Endothelial cell of umbilical vein (primary cell): ENCODE results near the gene TMEM132E. TPM values are rescaled to one million over a fixed set of nuclear protein-coding genes. Genes with fewer than 3 reads are reported as not detected.

Experiments
- BruUV-seq: library from RNA; stranded (reverse); fragments of 400-500 nt; replicated peaks from 2 replicates; lab custom pipeline; 2021; lab: Mats Ljungman, UMichigan
- CTCF ChIA-PET: fragments of 300-600, 350-600 bp; sonication (Branson Sonifier 250); formaldehyde crosslinking; loops from one replicate; lab custom pipeline; 2021; ENCODE audit warnings: antibody characterized with exemption, inconsistent platforms; lab: Charles Lee
- POLR2A ChIA-PET: fragments of 300-600, 350-600 bp; sonication (Branson Sonifier 250); formaldehyde crosslinking; loops from one replicate; lab custom pipeline; 2021; ENCODE audit warnings: antibody characterized with exemption, inconsistent platforms; lab: Charles Lee
- DNase-seq: peaks from one replicate; pipeline ENCODE4 v3.0.0-alpha.2; 2011; ENCODE audit warnings: low read depth, low spot score
- FAIRE-seq: peaks from 2 replicates; lab custom pipeline; 2011; peaks lifted over from hg19 to GRCh38; lab: Jason Lieb, UNC
- H2AFZ ChIP-seq: 2 replicates; pipeline ENCODE4 v1.6.0; 2012; ENCODE audit warnings: low read depth, low read length, control low read depth, inconsistent platforms
- H3K27ac ChIP-seq: 2 replicates; pipeline ENCODE4 v1.5.1; 2011; ENCODE audit warnings: low read depth, mild to moderate bottlenecking, control low read depth, low read length, moderate library complexity; ENCODE audit not compliant: insufficient read depth
- H3K27me3 ChIP-seq, 2 experiments: 2 replicates each; pipeline versions ENCODE4 v1.6.0 to v1.6.1; 2011; ENCODE audit warnings: low read length in 2 of 2, mixed read lengths in 1 of 2; ENCODE audit not compliant: control insufficient read depth in 2 of 2, insufficient read depth in 2 of 2
- H3K36me3 ChIP-seq, 2 experiments: 2 replicates in 1 of 2; 3 replicates in 1 of 2; pipeline ENCODE4 v1.5.1; 2011; ENCODE audit warnings: low read length in 2 of 2, mild to moderate bottlenecking in 1 of 2, moderate library complexity in 1 of 2; ENCODE audit not compliant: control insufficient read depth in 2 of 2, insufficient read depth in 2 of 2; ENCODE audit errors: extremely low read depth in 1 of 2
- H3K4me1 ChIP-seq: 3 replicates; pipeline ENCODE4 v1.5.1; 2011; ENCODE audit warnings: mild to moderate bottlenecking, low read length; ENCODE audit not compliant: control insufficient read depth, insufficient read depth; ENCODE audit errors: extremely low read depth
- H3K4me2 ChIP-seq: 2 replicates; pipeline ENCODE4 v1.6.1; 2011; ENCODE audit warnings: low read length, control low read depth, mixed read lengths; ENCODE audit not compliant: insufficient read depth
- H3K4me3 ChIP-seq, 3 experiments: fragments of 200-600 bp in 1 of 3; sonication (generic), shearing (Covaris generic) in 1 of 3; replicated peaks in 1 of 3; 2 replicates each; pipeline ENCODE4 v1.5.1; 2011 to 2016; ENCODE audit warnings: control low read depth in 3 of 3, low read length in 3 of 3, mild to moderate bottlenecking in 2 of 3, inconsistent platforms in 1 of 3, low read depth in 1 of 3, moderate library complexity in 1 of 3; ENCODE audit not compliant: insufficient read depth in 1 of 3
- H3K79me2 ChIP-seq: 2 replicates; pipeline ENCODE4 v1.6.0; 2012; ENCODE audit warnings: low read length, inconsistent platforms; ENCODE audit not compliant: control insufficient read depth, insufficient read depth
- H3K9ac ChIP-seq: replicated peaks from 2 replicates; pipeline ENCODE3; 2011; ENCODE audit warnings: low read length, control low read depth; ENCODE audit not compliant: insufficient read depth; ENCODE audit errors: extremely low read depth
- H3K9me1 ChIP-seq: replicated peaks from 3 replicates; pipeline ENCODE4 v1.6.0; 2011; ENCODE audit warnings: mild to moderate bottlenecking, low read length; ENCODE audit not compliant: control insufficient read depth, insufficient read depth; ENCODE audit errors: extremely low read depth
- H3K9me3 ChIP-seq: replicated peaks from 2 replicates; pipeline ENCODE4 v1.5.1; 2012; ENCODE audit warnings: low read length, inconsistent platforms; ENCODE audit not compliant: control insufficient read depth, insufficient read depth
- H4K20me1 ChIP-seq: replicated peaks from 2 replicates; pipeline ENCODE3; 2011; ENCODE audit warnings: mild to moderate bottlenecking, low read length; ENCODE audit not compliant: control insufficient read depth, insufficient read depth; ENCODE audit errors: extremely low read depth
- EZH2 ChIP-seq: IDR thresholded peaks from 2 replicates; pipeline ENCODE4 v1.6.1; 2012; ENCODE audit warnings: borderline replicate concordance, low read depth, mild to moderate bottlenecking, moderate library complexity, low read length, inconsistent platforms; ENCODE audit not compliant: severe bottlenecking
- FOS ChIP-seq: IDR thresholded peaks from 2 replicates; pipeline ENCODE4 v1.6.1; 2011; ENCODE audit warnings: mild to moderate bottlenecking, low read length, moderate library complexity, borderline replicate concordance; ENCODE audit not compliant: insufficient read depth
- GATA2 ChIP-seq: IDR thresholded peaks from 2 replicates; pipeline ENCODE4 v1.7.0; 2011; ENCODE audit warnings: low read depth, mild to moderate bottlenecking, moderate library complexity, mixed read lengths, low read length; ENCODE audit not compliant: insufficient read length, insufficient read depth
- JUN ChIP-seq: IDR thresholded peaks from 2 replicates; pipeline ENCODE4 v1.6.1; 2011; ENCODE audit warnings: borderline replicate concordance, low read depth; ENCODE audit not compliant: insufficient read length, insufficient read depth
- MYC ChIP-seq: IDR thresholded peaks from one replicate; pipeline ENCODE4 v1.6.1; 2011; ENCODE audit warnings: mild to moderate bottlenecking, low read depth, low read length
- POLR2A ChIP-seq: IDR thresholded peaks from 2 replicates; pipeline ENCODE4 v1.6.1; 2012; ENCODE audit warnings: low read depth, mild to moderate bottlenecking, control low read depth, low read length
- POLR2AphosphoS5 ChIP-seq: IDR thresholded peaks from 2 replicates; pipeline ENCODE4 v1.6.1; 2012; ENCODE audit warnings: low read depth, mild to moderate bottlenecking, control low read depth, low read length, moderate library complexity; ENCODE audit not compliant: insufficient read depth
- dilution Hi-C: fragments of 300-500 bp; cut with MboI; formaldehyde crosslinking; loops from one replicate; pipeline ENCODE4 v1.15.0; 2019; ENCODE audit warnings: low sequenced_read_pairs; ENCODE audit not compliant: extremely low pct_ligation_motif_present
- intact Hi-C: fragments of 100-400 bp; cut with micrococcal nuclease; formaldehyde crosslinking; loops from one replicate; pipeline ENCODE4 v1.10.0; 2022
- polyA plus RNA-seq, 4 experiments: library from polyadenylated mRNA; depleted of rRNA in 3 of 4; stranded (reverse) in 3 of 4; unstranded in 1 of 4; fragments of >200 nt; gene quantifications; 2 replicates each; pipeline versions ENCODE4 v1.2.1 to v1.2.3, GENCODE V29; 2011 to 2012; ENCODE audit warnings: missing spikeins in 1 of 4
- total RNA-seq: library from RNA; stranded (reverse); gene quantifications from 2 replicates; pipeline ENCODE4 v1.2.3, GENCODE V29; 2021
- TF ChIP-seq, protein P1 (sequence below), 2 donors: IDR thresholded peaks; 1 replicate in 1 of 2; 2 replicates in 1 of 2; pipeline ENCODE4 v1.5.1; 2011; ENCODE audit warnings: low read length in 2 of 2, mild to moderate bottlenecking in 2 of 2, moderate library complexity in 2 of 2, control low read depth in 1 of 2, inconsistent platforms in 1 of 2, low read depth in 1 of 2; ENCODE audit not compliant: insufficient read depth in 1 of 2; ENCODE audit errors: extremely low read depth in 1 of 2
- TF ChIP-seq, protein P2 (sequence below): IDR thresholded peaks from 2 replicates; pipeline ENCODE4 v1.6.1; 2011; ENCODE audit not compliant: insufficient read depth, insufficient read length

Gene TMEM132E
- total and polyA plus RNA-seq, 2 donors (not counting 3 experiments of a cell fraction or from before 2014, with no cell fraction given), result not detected

GRCh38 chr17:34675143-34675542 lies 95.8 kb downstream of the TMEM132E start:
- no peaks in the 10 kb centered on the region for H3K9me3 ChIP-seq
- H3K27me3 ChIP-seq, result no peaks in the 10 kb centered on the region
- no peaks in the 10 kb centered on the region for H3K4me1 ChIP-seq
- DNase-seq (no peak), FAIRE-seq (no peak)
- H3K79me2 ChIP-seq, result no peaks in the 10 kb centered on the region
- intact Hi-C loops (loop anchor here (2.0 kb wide), 1 partner anchor 28 kb away; no protein-coding TSS in a partner anchor), dilution Hi-C loops (no loop called here)
- ChIA-PET CTCF (no interaction called here), POLR2A (no interaction called here)
- H3K36me3 ChIP-seq, result no peaks in the 10 kb centered on the region
- H3K9ac ChIP-seq, result no peak overlapping the region
- H3K4me2 ChIP-seq, result no peak overlapping the region
- no peaks in the 10 kb centered on the region for H3K9me1 ChIP-seq
- TF ChIP-seq, protein P1, sequence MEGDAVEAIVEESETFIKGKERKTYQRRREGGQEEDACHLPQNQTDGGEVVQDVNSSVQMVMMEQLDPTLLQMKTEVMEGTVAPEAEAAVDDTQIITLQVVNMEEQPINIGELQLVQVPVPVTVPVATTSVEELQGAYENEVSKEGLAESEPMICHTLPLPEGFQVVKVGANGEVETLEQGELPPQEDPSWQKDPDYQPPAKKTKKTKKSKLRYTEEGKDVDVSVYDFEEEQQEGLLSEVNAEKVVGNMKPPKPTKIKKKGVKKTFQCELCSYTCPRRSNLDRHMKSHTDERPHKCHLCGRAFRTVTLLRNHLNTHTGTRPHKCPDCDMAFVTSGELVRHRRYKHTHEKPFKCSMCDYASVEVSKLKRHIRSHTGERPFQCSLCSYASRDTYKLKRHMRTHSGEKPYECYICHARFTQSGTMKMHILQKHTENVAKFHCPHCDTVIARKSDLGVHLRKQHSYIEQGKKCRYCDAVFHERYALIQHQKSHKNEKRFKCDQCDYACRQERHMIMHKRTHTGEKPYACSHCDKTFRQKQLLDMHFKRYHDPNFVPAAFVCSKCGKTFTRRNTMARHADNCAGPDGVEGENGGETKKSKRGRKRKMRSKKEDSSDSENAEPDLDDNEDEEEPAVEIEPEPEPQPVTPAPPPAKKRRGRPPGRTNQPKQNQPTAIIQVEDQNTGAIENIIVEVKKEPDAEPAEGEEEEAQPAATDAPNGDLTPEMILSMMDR (IDR thresholded peaks at IDR 0.05; ENCODE audit: extremely low read depth in 1 of 2, insufficient read depth in 1 of 2, low read depth in 1 of 2, low read length in 2 of 2), result no peak
- TF ChIP-seq MYC (no peak), POLR2A (no peak), GATA2 (no peak)
- H3K4me3 ChIP-seq, result no peak overlapping the region
- no peak overlapping the region for H2AFZ ChIP-seq
- no peaks in the 10 kb centered on the region for H4K20me1 ChIP-seq
- no TSS peak for BruUV-seq
- no peak overlapping the region for H3K27ac ChIP-seq

DNA sequence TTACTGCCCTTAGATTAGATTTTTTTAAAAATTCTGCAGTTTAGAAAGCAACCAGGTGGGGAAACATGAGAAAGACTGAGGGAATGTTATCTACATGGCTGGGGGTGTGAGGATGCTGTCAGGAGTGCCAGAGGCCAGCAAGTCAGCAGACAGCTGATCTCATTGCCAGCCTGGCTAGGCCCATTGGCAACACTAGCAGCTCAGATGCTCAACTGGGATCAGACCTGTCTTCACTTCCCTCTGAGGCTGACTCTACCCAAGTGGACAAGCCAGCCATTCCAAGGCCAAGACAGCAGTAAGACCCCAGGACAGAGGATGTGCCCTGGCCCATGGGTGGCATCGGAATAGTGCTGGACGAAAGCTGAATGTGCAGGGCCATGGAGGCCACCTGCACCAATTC lies 96.2 kb downstream of the TMEM132E start:
- no peaks in the 10 kb centered on the region for H3K36me3 ChIP-seq
- no peaks in the 10 kb centered on the region for H3K27me3 ChIP-seq
- no peak for FAIRE-seq
- H4K20me1 ChIP-seq, result no peaks in the 10 kb centered on the region
- no peak overlapping the region for H3K4me2 ChIP-seq
- dilution Hi-C loops (no loop called here), intact Hi-C loops (loop anchor here (2.0 kb wide), 1 partner anchor 29 kb away; no protein-coding TSS in a partner anchor)
- TF ChIP-seq EZH2 (no peak), JUN (no peak), GATA2 (no peak), FOS (no peak), MYC (no peak), POLR2A (no peak), POLR2AphosphoS5 (no peak)
- TF ChIP-seq, protein P1 (IDR thresholded peaks at IDR 0.05; ENCODE audit: extremely low read depth in 1 of 2, insufficient read depth in 1 of 2, low read depth in 1 of 2, low read length in 2 of 2), result no peak
- TF ChIP-seq, protein P2, sequence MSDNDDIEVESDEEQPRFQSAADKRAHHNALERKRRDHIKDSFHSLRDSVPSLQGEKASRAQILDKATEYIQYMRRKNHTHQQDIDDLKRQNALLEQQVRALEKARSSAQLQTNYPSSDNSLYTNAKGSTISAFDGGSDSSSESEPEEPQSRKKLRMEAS, result no peak
- H3K9me1 ChIP-seq, result no peaks in the 10 kb centered on the region
- no peak overlapping the region for H3K4me3 ChIP-seq
- no peaks in the 10 kb centered on the region for H3K4me1 ChIP-seq
- BruUV-seq, result no TSS peak
- H3K27ac ChIP-seq, result no peak overlapping the region
- H3K9ac ChIP-seq, result no peak overlapping the region
- DNase-seq, result no peak
- H3K9me3 ChIP-seq, result no peaks in the 10 kb centered on the region
- H3K79me2 ChIP-seq, result no peaks in the 10 kb centered on the region
- CTCF ChIA-PET, result no interaction called here
- no peak overlapping the region for H2AFZ ChIP-seq
- POLR2A ChIA-PET, result no interaction called here
